GM18870 (cell line): Measurements from ENCODE around the gene YLPM1.

Experiments
- ATAC-seq: cut with Tn5 transposase; IDR thresholded peaks from one replicate; pipeline ENCODE4 v1.9.1; 2021; ENCODE audit warnings: moderate library complexity; ENCODE audit not compliant: unreplicated experiment

The YLPM1 gene

GRCh38 chr14:74840603-74841030 is 77.5 kb downstream of the YLPM1 start:
- ATAC-seq = no peak

GRCh38 chr14:74841230-74842207 is 78.4 kb downstream of the YLPM1 start:
- ATAC-seq = peak; percentile 74

GRCh38 chr14:74843653-74844052 is 80.5 kb downstream of the YLPM1 start:
- ATAC-seq = no peak

- no peak for ATAC-seq
Observed at GRCh38 chr14:74846168-74846567, 83.1 kb downstream of the YLPM1 start.

GRCh38 chr14:74846968-74847665 is 84.0 kb downstream of the YLPM1 start:
- ATAC-seq = no peak

GRCh38 chr14:74848768-74849167 is 85.7 kb downstream of the YLPM1 start:
- no peak for ATAC-seq

- ATAC-seq = no peak
Observed at GRCh38 chr14:74852922-74853530, 89.9 kb downstream of the YLPM1 start.

- ATAC-seq = no peak
Observed at GRCh38 chr14:74853581-74853980, 90.5 kb downstream of the YLPM1 start.

- no peak for ATAC-seq
Observed at GRCh38 chr14:74855021-74855420, 91.9 kb downstream of the YLPM1 start.

- no peak for ATAC-seq
Observed at GRCh38 chr14:74855945-74856344, 92.8 kb downstream of the YLPM1 start.

GRCh38 chr14:74856366-74856765 is 93.2 kb downstream of the YLPM1 start:
- no peak for ATAC-seq

GRCh38 chr14:74858022-74858421 is 94.9 kb downstream of the YLPM1 start:
- no peak for ATAC-seq

GRCh38 chr14:74859757-74860552 is 96.8 kb downstream of the YLPM1 start:
- ATAC-seq = no peak

GRCh38 chr14:74860899-74861733 is 98.0 kb downstream of the YLPM1 start:
- peak; percentile 42 for ATAC-seq

GRCh38 chr14:74861734-74862090 is 98.6 kb downstream of the YLPM1 start:
- no peak for ATAC-seq

GRCh38 chr14:74863274-74863673 is 100.2 kb downstream of the YLPM1 start:
- ATAC-seq = no peak

- no peak for ATAC-seq
Observed at GRCh38 chr14:74864198-74864597, 101.1 kb downstream of the YLPM1 start.

GRCh38 chr14:74865156-74865555 is 102.0 kb downstream of the YLPM1 start:
- no peak for ATAC-seq

GRCh38 chr14:74866708-74867389 is 103.7 kb downstream of the YLPM1 start:
- ATAC-seq = no peak
